WERI-Rb-1 (cell line): ENCODE results near the gene GTSF1L.

ENCODE experiments used
- DNase-seq: peaks from one replicate; pipeline ENCODE4 v3.0.0-alpha.2; 2020
- H3K27ac ChIP-seq: fragments of 250-450 bp; sonication (Bioruptor Pico); 2 replicates; pipeline ENCODE4 v1.5.1; 2020; ENCODE audit warnings: mild to moderate bottlenecking, moderate library complexity
- H3K27me3 ChIP-seq: fragments of 250-450 bp; sonication (Bioruptor Pico); 2 replicates; pipeline ENCODE4 v1.5.1; 2021; ENCODE audit warnings: mild to moderate bottlenecking, low read depth, moderate library complexity; ENCODE audit not compliant: insufficient read depth, severe bottlenecking
- H3K36me3 ChIP-seq: fragments of 250-450 bp; sonication (Bioruptor Pico); 2 replicates; pipeline ENCODE4 v1.5.1; 2020; ENCODE audit warnings: mild to moderate bottlenecking, moderate library complexity
- H3K4me3 ChIP-seq: 2 replicates; pipeline ENCODE4 v1.5.1; 2011; ENCODE audit warnings: low read depth, mild to moderate bottlenecking, control low read depth, low read length
- H3K9me3 ChIP-seq: fragments of 250-450 bp; sonication (Bioruptor Pico); 2 replicates; pipeline ENCODE4 v1.5.1; 2021; ENCODE audit warnings: mild to moderate bottlenecking, moderate library complexity; ENCODE audit not compliant: severe bottlenecking
- CTCF ChIP-seq: IDR thresholded peaks from 2 replicates; pipeline ENCODE4 v1.5.1; 2011; ENCODE audit warnings: low read depth, mild to moderate bottlenecking, control low read depth, inconsistent platforms, low read length

The GTSF1L gene

GRCh38 chr20:43717616-43717995 lies 9.2 kb downstream of the GTSF1L start:
- H3K9me3 ChIP-seq: no peaks in the 10 kb centered on the region
- H3K4me3 ChIP-seq: no peak overlapping the region
- no peak for TF ChIP-seq CTCF
- DNase-seq: no peak
- H3K36me3 ChIP-seq: peaks cover 27% of the 10 kb centered on the region
- no peaks in the 10 kb centered on the region for H3K27me3 ChIP-seq
- H3K27ac ChIP-seq: no peak overlapping the region

- DNase-seq: no peak
- H3K27me3 ChIP-seq: no peaks in the 10 kb centered on the region
- H3K4me3 ChIP-seq: no peak overlapping the region
- no peaks in the 10 kb centered on the region for H3K9me3 ChIP-seq
- peaks cover 33% of the 10 kb centered on the region for H3K36me3 ChIP-seq
- no peak overlapping the region for H3K27ac ChIP-seq
- no peak for TF ChIP-seq CTCF
Measured at GRCh38 chr20:43716757-43717615, 9.8 kb downstream of the GTSF1L start.

- no peak for TF ChIP-seq CTCF
- Histone ChIP-seq H3K4me3 (no peak overlapping the region), H3K9me3 (no peaks in the 10 kb centered on the region), H3K27me3 (no peaks in the 10 kb centered on the region), H3K36me3 (peaks cover 33% of the 10 kb centered on the region), H3K27ac (no peak overlapping the region)
- no peak for DNase-seq
Measured at GRCh38 chr20:43716123-43716522, 10.7 kb downstream of the GTSF1L start.

GRCh38 chr20:43715511-43715910 lies 11.3 kb downstream of the GTSF1L start:
- H3K36me3 ChIP-seq: peaks cover 38% of the 10 kb centered on the region
- no peaks in the 10 kb centered on the region for H3K27me3 ChIP-seq
- no peak for TF ChIP-seq CTCF

GRCh38 chr20:43715044-43715443 lies 11.8 kb downstream of the GTSF1L start:
- no peak for DNase-seq
- Histone ChIP-seq H3K27me3 (no peaks in the 10 kb centered on the region), H3K4me3 (no peak overlapping the region), H3K27ac (no peak overlapping the region), H3K36me3 (peaks cover 43% of the 10 kb centered on the region), H3K9me3 (no peaks in the 10 kb centered on the region)
- TF ChIP-seq CTCF: no peak

More at GRCh38 chr20:43715511-43715910, 11.3 kb downstream of the GTSF1L start:
- DNase-seq: no peak
- Histone ChIP-seq H3K27ac (no peak overlapping the region), H3K4me3 (no peak overlapping the region), H3K9me3 (no peaks in the 10 kb centered on the region)
